Measurements from ENCODE around the gene RNF5. TPM values are rescaled to one million over a fixed set of nuclear protein-coding genes. Genes with fewer than 3 reads are reported as not detected.

The RNF5 gene, protein sequence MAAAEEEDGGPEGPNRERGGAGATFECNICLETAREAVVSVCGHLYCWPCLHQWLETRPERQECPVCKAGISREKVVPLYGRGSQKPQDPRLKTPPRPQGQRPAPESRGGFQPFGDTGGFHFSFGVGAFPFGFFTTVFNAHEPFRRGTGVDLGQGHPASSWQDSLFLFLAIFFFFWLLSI
- 100 to 1,000 TPM in 2 of 4 donors, 10 to 100 TPM in 2; 74.5 to 117 (median 107) TPM for total RNA-seq

DNA sequence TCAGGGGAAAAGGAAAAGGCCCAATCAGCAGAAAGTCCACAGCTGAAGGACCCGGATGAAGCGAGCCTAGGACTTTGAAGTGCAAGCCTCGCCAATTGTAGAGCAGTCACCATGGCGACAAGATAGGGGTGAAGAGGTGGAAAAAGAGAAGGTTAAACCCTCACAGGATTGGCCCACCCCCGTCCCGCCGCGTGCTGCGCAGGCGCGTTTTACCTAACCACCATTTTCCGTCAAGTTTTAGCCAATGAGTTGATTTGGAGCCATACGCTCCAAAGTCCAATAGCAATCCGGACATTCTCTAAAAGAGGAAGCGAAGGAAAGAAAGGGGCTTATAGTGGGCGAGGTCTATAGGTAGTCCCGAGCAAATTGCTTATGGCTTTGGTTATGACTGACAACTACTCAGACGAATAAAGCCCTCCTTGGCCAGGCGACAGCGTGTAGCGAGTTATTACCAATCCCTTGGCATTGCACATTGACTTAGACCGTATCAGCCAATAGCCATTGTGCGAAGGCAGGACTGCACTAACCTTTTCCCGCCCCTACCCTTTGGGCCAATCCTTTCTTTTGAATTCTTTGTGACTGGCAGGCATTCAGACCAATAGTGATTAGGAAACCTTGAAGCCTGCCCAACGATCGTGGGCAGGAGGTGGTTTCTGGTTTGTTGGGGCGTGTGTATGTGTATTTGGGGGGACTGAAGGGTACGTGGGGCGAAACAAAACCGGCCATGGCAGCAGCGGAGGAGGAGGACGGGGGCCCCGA is at the start of gene RNF5:
Gene RNF5, plus strand, starts transcription at position 618 of the 759 bp plus-strand sequence. Its CDS starts 107 bp downstream, at position 725.
- DNase-seq (ENCODE audit: low spot score in 2 of 2) = peak; percentile 95 to 99
- Histone ChIP-seq H3K4me3 (peak within 1 kb of the TSS; percentile 54 to 88 (median 71)), H3K27me3 (no peaks in the 10 kb centered on the region), H3K9me3 (no peaks in the 10 kb centered on the region), H3K36me3 (peaks cover 0 to 34% (median 8%) of the 10 kb centered on the region in 3 donors), H3K4me1 (peaks cover 0 to 79% (median 32%) of the 10 kb centered on the region in 4 donors), H3K27ac (peak within 1 kb of the TSS; percentile 91 to 100 (median 95))
- TF ChIP-seq, protein P1, sequence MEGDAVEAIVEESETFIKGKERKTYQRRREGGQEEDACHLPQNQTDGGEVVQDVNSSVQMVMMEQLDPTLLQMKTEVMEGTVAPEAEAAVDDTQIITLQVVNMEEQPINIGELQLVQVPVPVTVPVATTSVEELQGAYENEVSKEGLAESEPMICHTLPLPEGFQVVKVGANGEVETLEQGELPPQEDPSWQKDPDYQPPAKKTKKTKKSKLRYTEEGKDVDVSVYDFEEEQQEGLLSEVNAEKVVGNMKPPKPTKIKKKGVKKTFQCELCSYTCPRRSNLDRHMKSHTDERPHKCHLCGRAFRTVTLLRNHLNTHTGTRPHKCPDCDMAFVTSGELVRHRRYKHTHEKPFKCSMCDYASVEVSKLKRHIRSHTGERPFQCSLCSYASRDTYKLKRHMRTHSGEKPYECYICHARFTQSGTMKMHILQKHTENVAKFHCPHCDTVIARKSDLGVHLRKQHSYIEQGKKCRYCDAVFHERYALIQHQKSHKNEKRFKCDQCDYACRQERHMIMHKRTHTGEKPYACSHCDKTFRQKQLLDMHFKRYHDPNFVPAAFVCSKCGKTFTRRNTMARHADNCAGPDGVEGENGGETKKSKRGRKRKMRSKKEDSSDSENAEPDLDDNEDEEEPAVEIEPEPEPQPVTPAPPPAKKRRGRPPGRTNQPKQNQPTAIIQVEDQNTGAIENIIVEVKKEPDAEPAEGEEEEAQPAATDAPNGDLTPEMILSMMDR (IDR thresholded peaks at IDR 0.05) = no peak
- TF ChIP-seq EP300 (IDR thresholded peaks at IDR 0.05) (peak; percentile 48 to 86), POLR2A (IDR thresholded peaks at IDR 0.05) (peak; percentile 45 to 66)
- WGBS, 2 donors = 0 to 1% methylated on average over 33 of the region's 33 CpGs

DNA sequence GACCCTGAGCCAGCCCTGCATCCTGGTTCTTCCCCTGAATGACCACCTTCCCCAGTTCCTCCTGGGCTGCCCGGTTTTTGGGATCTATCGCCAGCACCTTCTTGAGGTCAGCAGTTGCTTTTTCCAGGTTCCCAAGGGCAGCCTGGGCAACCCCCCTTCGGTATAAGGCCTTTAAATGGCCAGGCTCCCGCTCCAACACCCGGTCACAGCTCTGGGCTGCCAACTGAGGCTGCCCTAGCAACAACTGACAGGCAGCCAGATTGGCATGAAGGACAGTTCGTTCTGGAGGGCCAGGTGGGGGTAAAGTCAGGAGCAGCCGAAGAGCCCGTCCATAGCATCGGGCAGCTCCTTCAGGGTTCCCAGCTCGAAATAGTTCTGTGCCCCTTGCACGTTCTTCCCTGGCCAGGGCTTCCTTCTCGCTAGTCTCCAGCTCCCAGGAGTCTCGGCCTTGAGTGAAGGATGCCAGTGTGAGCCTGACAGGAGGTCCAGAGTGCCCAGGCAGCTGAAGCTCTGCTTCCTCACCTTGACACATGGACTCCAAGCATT is 49.4 kb upstream of the RNF5 start:
- no peak for DNase-seq (ENCODE audit: low spot score in 2 of 2)
- peaks cover 0 to 29% (median 0%) of the 10 kb centered on the region in 3 donors for H3K36me3 ChIP-seq
- no peak for TF ChIP-seq POLR2A (IDR thresholded peaks at IDR 0.05)
- TF ChIP-seq, protein P1 (IDR thresholded peaks at IDR 0.05) = no peak
- TF ChIP-seq EP300 (IDR thresholded peaks at IDR 0.05) = no peak
- H3K27ac ChIP-seq = peak overlapping the region; percentile 69 to 94 (median 82)
- H3K9me3 ChIP-seq = no peaks in the 10 kb centered on the region
- WGBS, 2 donors = 81 to 82% methylated on average over 13 of the region's 13 CpGs
- peaks cover 0 to 44% (median 27%) of the 10 kb centered on the region in 4 donors for H3K4me1 ChIP-seq
- no peaks in the 10 kb centered on the region for H3K27me3 ChIP-seq
- H3K4me3 ChIP-seq = peak overlapping the region in 2 of 4 donors; percentile 70 to 97

DNA sequence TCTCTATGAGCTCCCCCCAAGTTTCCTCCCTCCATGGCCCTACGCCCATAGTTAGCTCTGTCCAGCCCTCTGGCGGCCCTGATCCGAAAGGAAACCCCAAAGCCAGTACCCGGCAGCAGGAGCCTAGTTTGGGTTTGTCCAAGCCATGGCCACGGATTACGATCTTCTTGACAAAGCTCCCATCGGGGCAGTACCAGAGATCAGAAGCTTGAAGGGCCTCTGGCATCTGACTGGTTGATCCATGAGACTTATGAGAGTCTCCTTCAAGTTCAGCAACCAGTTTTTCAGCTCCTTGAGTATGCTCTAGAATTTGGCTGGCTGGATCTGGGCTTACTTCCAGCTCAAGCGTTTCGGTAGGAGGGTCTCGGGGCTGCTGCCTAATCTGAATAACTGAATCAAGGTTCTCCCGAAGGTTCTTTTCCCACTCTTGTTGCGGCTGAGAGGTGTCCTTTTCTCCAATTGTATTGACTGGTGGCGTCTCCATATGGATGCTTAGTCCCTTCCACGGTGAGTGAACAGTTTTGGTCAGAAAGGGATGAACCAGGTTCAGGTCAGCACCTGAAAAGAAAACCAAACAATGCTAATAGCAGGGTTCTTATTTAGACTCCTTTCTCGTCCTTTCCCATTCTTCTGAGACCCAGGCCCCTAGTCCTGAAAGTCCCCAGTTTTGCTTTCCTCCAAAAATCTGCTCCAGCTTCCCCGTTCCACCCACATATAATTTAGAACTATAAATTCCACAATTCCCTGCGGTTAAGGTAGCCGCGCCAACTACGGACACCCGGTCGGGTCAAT is 48.7 kb upstream of the RNF5 start:
- Histone ChIP-seq H3K4me1 (peaks cover 0 to 44% (median 27%) of the 10 kb centered on the region in 4 donors), H3K9me3 (no peaks in the 10 kb centered on the region), H3K27ac (peak overlapping the region; percentile 69 to 94 (median 82)), H3K4me3 (peak overlapping the region; percentile 54 to 97 (median 68)), H3K36me3 (peaks cover 0 to 22% (median 0%) of the 10 kb centered on the region in 3 donors), H3K27me3 (no peaks in the 10 kb centered on the region)
- WGBS, 2 donors = 29 to 32% methylated on average over 22 of the region's 22 CpGs
- TF ChIP-seq EP300 (IDR thresholded peaks at IDR 0.05) (no peak), POLR2A (IDR thresholded peaks at IDR 0.05) (no peak)
- TF ChIP-seq, protein P1 (IDR thresholded peaks at IDR 0.05) = no peak
- peak; percentile 67 to 87 for DNase-seq (ENCODE audit: low spot score in 2 of 2)

DNA sequence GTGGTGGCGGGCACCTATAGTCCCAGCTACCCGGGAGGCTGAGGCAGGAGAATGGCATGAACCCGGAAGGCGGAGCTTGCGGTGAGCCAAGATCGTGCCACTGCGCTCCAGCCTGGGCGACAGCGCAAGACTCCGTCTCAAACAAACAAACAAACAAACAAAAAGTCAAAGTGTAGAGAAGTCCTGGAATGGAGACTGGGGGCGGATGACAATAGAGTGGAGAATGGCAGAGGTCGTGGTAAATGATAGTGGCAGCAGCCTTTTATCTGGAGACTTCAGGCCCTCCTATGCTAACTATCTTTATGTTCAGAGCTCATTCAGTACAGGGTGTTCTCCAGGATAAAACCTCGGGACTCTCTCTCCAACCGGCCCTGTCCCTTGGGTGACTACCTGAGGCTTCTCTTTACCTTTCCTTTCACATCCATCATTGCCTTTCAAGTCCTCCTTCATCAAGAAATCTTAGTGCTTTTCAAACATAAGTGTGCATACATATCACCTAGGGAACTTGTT is 46.7 kb upstream of the RNF5 start:
- Histone ChIP-seq H3K27ac (no peak overlapping the region), H3K27me3 (no peaks in the 10 kb centered on the region), H3K4me3 (no peak overlapping the region), H3K4me1 (peaks cover 0 to 31% (median 25%) of the 10 kb centered on the region in 4 donors), H3K9me3 (no peaks in the 10 kb centered on the region), H3K36me3 (peaks cover 0 to 2% (median 0%) of the 10 kb centered on the region in 3 donors)
- DNase-seq (ENCODE audit: low spot score in 2 of 2) = no peak
- 87 to 88% methylated on average over 14 of the region's 14 CpGs for WGBS, 2 donors
- TF ChIP-seq, protein P1 (IDR thresholded peaks at IDR 0.05) = no peak
- TF ChIP-seq POLR2A (IDR thresholded peaks at IDR 0.05) = no peak
- no peak for TF ChIP-seq EP300 (IDR thresholded peaks at IDR 0.05)
